NCI-H2196 (cell line): ENCODE measurements around the gene CHN2.
A peak's percentile ranks its signal among the peaks of the same experiment; 100 is the strongest.

Experiments
- DNase-seq: peaks from one replicate; lab custom pipeline; 2025; ENCODE audit not compliant: unreplicated experiment; lab: John Stamatoyannopoulos, UW

The CHN2 gene

DNA sequence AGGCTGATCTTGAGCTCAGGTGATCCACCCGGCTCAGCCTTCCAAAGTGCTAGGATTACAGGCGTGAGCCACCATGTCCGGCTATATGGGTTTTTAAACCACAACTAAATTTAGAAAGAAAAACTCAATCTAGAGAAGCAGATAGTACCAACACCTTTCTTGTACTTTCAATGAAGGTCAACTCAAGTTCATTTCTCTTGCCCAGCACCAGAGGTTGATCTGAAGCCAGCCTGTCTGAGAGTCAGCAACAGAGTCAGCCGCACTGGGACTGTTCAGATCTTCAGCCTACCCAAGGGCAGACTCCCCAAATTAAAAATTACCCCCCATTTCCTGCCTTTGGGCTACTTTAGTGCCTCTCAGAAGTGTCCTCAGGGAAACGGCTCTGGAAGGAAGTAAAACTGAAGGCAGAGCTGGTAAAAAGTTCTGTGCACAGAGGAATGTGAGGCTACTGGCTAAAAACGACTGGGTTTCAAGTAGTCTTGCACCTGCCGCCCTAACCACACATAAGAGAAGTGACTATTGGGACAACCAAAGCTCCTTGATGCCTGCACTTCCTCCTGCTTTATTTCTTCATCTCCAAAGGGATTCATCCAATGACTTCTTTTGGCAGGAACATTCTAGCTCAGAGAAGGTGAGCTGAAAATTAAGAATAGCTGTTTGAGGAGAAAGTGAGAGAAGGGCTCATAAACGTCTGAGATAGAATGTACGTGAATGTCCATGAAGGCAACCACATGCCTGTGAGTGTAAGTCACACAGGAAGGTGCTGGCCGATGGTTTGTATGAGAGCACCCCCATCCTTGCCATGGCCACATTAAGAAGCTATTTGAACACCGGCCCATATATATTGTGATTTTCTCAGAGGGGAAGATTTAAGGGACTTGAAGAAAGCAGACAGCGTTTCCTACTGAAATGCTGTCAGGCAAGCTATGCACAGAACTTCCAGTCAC lies 226.7 kb downstream of the CHN2 start:
- DNase-seq: no peak

DNA sequence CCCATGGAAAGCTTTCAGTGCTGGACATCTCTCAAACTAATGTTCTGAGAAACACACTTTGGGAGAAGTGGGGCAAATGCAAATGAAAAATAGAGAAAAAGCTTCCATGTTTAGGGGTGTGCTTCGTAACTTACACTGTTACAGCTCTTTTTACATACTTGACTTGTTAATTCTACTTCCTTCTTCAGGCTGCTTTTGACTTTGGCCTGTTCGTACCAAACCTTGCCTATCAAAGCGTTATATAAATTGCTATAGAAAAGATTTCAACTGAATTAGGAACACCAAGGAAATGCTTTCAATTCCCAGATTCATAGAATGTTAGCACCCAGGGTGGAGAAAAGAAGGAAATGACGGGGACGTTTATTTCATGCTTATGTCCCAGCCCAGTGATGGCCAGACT lies 228.3 kb downstream of the CHN2 start:
- no peak for DNase-seq

DNA sequence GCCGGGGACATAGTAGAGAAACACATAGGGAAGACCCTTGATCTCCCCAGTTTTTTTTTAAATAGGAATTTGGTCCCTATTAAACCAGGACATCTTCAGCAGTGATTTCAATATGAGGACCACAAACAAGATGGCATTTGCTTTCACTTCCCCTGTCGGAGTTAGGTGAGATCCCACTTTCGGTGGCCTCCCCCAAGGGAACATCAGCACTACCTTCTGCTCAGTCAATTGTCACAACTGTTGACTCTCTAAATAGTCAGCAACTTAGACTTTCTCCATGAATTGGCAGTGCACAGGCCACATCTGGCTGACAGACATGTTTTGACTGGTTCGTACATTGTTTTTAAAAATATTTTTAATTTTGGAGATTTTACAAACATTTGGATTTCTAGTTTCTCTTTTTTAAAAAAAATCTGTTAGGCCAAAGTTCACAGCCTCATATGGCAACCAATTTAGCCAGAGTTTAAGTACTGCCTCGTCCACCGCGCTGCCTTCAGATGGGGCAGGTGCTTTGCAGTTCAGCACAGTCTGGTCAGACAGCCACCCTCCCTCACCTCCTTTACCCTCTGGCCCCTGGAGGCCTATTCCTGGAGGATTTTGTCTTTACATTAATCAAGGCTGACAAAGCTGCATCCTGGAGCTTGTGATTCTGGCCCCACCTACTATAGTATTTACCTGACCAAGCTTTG lies 229.9 kb downstream of the CHN2 start:
- DNase-seq: no peak

DNA sequence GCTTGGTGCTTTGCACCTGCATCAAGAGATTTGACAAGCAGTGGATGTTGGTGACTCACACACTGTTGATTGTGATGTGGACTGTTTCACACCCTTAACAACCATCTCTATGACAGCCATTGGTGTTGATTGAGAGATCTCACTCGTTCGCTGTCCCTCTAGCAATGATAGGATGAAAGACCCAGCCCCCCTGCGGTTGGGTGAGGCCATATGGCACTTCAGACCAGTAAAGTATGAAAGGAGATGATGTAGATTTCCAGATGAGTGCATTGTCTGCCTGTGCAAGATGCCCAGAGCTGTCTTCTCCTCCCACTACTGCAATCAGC lies 230.4 kb downstream of the CHN2 start:
- DNase-seq: no peak

DNA sequence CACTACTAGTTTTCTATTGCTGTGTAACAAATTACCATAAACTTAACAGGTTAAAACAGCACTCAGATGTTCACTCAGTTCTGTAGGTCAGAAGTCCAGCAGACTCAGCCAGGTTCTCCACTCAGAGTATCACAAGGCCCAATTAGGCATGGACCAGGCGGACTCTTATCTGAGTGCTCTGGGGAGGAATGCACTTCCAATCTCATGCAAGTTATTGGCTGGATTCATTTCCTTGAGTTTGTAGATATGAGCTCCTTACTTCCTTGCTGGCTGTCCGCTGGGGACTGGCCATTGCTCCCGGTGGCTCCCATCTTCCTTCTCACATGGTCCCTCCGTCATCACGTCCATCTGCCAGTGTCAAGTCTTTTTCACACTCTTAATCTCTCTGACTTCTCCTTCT lies 232.0 kb downstream of the CHN2 start:
- DNase-seq: no peak

DNA sequence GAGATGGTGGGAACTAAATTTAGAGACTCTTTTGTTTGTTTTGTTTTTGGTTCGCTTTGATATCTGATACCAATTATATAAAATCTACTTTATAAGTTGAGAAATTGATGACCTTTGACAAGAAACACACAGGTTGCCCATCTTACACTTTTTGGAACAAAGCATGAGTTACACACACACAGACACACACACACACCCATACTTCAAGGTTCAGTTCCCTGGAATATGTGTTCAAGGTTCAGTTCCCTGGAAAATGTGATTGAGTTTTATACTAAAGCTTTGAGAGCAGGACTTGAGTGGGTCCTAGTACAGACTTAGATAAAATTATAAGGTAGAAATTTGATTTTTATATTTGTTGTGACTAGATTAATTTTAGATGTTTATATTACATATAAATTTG lies 234.8 kb downstream of the CHN2 start:
- no peak for DNase-seq

DNA sequence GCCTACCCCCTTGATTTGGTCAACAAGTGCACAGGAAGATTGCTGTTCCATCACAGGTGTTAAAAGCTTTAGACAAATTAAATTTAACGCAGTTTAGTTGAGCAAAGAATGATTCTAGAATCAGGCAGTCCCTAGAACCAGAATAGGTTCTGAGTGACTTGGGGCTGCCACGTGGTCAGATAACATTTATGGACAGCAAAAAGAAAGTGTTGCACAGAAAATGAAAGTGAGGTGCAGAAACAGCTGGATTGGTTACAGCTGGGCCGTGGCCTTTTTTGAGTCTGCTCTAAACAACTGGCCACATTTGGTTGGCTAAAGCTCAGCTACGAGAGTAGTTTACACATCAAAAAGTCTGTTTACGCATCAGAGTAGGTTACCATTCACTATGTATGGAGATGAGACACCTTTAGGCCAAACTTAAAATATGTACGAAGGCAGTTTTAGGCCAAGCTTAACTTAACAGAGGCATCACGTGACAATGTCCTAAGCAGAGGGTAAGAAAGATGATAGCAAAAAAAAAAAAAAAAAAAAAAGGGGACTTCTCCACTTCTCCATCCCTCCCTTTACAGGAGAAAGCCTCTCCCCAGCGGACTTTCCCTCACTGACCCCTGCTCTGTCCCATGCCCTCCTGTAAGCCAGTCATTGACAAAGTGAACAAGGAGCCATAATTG lies 235.8 kb downstream of the CHN2 start:
- DNase-seq: no peak

DNA sequence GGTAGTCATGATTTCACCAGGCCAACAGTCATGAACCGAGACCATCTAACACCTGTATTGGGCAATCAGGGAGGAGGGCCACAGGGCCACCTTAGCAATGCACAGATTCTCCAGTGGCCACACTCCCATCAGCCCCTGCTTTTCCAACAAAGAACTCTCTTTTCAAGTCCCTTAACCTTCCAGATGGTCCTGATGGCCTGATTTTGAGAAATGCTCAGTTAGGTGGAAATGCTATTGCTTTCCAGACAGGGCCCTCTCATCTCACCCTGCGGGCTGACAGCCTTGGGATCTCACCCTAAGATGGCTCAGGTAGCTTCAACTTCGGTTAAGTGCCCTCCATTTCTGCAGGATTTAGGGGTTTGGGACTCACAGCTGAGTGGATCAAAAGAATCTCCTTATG lies 237.1 kb downstream of the CHN2 start:
- DNase-seq: no peak

DNA sequence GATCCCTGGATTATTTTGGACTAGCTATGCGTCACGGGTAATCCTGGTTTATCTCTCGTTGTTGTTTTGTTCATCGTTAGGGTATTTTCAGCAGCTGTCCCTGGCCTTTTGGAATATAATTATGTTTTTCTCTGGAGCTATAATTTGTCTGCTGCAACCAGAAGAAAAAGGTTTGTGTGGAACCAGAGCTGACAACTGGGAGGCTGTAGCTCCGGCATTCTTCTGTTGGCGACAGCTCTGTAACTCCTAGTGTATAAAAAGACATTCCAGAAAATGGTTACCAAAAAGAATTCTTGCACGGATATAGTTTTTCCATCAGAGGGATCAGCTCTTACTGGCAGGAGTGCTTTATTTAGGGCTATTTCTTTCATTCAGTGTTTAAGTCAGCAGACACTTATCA lies 238.1 kb downstream of the CHN2 start:
- DNase-seq: no peak

DNA sequence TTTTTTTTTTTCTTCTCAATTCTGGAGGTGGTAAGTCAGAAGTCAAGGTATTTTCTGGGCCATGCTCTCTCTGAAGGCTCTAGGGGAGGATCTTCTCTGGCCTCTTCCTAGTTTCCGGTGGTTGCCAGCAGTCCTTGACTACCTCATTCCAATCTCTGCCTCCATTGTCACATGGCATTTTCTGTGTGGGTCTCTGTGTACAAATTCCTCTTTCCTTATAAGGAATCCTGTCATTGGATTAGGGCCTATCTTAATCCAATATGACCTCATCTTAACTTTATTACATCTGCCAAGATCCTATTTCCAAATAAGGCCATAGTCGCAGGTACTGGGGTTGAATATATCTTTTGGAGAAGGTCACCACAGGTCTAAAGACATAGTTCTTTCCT lies 239.8 kb downstream of the CHN2 start:
- no peak for DNase-seq

DNA sequence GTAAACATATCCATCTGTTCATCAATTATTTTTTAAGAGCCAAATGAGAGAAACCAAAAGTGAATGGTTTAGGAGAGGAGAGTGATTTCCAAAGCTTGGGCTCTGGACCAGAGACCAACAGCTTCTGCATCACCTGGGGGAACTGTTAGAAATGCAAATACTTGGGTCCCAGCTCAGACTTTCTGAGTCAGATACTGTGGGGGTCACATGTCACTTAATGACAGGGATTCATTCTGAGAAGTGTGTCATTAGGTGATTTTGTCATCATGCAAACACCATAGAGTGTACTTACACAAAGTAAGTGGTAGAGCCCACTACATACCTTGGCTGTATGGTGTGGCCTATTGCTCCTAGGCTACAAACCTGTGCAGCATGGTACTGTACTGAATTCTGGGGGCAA lies 240.6 kb downstream of the CHN2 start:
- DNase-seq: no peak

DNA sequence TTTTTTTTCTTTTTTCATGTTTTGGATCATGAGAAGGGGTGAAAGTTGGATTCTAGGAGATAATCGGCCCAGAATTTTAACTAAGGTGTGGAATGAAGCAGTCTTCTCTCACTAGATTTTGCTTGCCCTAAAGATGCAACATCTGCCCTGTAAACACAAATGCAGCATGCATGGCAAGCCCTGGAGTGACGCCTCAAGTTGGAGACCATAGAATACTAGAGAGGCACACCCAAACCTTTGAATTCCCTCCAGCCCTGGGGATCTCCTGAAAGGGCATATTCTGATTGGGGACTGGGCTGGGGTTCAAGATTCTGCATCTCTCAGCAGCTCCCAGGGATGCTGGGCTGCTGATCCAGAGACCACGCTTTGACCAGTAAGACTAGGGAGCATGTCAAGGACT lies 241.3 kb downstream of the CHN2 start:
- DNase-seq: no peak

DNA sequence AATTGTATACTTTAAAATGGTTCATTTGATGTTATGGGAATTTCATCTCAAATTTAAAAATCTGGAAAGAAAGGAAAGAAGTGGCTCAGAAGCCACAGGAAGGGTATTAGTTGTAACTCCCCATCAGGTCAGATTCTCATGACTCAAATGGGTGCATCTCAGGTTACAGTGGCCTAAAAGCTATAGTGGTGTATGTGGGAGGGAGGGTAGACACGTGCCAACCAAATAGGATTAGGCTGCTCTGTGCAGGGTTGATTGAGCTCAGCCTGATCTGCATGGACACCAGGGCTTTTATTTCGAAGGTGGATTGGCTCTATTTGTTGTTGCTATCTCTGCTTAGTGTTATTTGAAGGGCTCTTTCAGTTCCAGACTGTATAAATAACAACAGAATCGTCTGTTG lies 247.6 kb downstream of the CHN2 start:
- DNase-seq: peak; percentile 54

DNA sequence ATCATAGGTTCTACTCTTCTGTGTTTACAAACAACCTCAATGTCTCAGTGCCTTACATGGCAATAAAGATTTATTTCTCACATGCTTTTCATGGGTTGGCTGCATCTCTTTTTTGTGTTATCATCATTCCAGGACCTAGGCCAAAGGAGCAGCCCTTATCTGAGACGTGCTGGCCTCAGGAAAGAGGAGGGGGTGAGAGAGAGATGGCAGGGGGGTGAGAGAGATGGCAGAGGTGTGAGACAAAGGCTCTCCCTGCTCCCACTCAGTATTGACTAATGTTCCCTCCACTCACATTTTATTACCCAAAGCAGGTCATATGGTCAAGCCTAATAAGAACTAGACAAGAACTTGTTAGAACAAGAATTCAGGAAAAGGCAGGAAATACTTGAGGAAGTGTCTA lies 249.0 kb downstream of the CHN2 start:
- no peak for DNase-seq

DNA sequence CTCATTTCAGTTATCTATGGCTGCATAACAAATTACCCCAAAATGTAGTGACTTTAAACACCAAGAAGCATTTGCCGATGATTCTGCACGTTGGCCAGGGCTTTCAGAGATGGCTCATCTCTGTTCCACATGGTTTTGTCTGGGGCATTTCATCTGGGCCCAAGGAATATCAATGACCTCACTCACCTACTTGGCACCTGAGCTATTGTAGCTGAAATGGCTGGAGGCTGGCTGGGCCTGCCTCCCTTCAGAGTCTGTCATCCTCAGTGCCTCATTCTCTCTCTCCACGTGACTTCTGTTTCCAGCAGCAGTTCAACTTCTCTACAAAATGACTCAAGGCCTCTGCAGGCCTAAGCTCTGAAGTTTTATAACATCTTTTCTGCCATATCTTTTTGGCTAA lies 249.7 kb downstream of the CHN2 start:
- DNase-seq: no peak

DNA sequence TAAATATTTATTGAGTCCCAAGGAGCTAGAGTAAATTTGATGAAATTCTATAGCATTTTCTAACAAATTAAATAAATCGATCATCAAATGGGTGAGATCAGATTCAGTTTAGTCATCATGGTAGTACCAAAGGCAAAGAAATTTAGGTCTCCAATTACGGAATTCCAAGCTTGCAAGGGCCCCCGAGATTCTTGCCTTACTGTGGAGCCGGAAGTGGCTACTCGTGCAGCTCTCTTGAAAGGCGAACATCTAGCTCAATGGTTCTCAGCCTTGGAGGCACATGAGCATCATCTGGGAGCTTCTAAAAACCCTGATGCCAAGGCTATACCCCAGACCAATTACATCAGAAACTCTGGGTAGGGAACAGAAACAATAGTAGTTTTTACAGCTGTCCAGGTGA lies 251.2 kb downstream of the CHN2 start:
- DNase-seq: no peak

DNA sequence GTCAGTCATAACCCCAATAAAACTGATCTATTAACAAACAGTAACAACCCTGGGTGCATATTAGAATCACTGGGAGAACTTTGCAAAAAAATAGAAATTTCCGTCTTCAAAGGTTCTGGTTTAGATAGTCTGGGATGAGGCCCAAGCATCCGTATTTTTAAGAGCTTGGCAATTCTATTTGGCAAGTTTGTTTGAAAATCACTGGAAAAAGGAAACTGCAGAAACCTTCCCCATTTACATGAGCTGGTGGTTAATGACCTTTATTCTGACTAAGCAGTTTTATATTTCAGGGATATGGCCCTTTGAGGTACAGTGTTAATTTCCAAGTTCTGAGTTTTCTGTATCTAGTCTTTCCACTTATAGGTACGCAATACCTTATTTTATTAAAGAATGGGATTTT lies 253.3 kb downstream of the CHN2 start:
- DNase-seq: no peak

DNA sequence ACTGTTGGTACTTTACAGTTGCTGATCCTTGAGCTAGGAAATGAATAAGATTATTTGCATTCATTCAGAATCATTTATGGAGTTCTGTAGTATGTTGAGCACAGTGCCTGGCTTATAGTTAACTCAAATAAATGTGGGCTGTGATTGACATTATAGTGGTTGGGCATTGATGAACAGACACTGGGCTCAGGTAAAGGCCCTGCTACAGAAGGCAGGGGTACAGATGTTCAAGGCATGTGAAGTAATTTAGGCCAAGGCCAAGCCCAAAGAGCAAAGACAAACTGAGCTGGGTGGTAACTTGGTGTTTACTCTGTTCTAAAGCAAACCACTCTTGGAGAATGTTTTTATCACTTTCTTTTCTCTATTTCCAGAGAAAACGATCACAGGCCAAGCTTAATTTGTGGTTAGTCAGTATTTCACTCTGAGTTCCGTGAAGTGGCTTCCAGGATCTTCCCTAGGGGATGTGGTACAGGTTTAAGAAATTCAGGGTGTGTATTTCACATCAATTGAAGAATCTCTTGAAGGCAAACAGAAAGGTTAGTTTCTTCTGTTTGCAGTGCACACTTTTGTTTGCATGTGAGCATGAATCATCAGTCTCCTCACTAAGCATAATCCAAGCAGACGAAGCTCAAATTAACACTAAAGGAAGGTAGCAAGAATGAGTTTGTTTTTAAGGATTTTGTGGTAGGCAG lies 255.1 kb downstream of the CHN2 start:
- DNase-seq: peak; percentile 13

DNA sequence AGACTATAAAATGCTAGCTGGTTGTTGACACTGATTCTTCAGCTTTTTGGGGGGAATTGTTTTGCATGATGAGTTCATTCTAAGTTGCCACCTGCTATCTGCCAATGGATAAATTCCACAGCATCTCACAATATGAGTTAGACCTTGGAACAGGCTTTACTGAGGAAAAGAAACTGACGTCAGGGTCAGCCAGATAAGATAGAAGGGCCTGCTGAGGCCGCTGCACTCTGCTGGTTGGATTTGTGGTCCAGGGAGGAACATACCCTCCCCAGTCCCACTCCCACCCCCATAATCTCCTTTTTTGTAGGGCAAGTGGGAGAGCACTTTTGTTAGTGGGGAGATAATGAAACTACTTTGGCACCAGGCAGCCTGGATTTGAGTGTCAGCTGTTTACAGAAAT lies 258.4 kb downstream of the CHN2 start:
- DNase-seq: no peak

DNA sequence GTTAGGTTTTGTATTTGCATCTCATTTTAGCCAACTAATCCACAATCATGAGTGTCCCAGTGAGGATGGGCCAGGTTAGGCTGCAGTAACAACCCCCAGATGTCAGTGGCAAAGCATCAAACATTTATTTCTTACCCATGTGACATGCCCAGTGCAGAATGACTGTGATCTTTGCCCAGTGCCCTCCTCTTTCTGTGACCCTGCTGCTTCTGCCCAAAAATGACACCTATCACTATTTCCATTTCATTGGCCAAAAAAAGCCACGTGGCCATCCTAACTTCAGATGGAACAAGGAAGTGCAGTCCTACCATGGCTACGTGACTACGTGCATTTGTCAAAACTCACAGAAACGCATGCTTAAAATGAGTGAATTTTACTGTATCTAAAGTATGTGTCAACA lies 259.9 kb downstream of the CHN2 start:
- DNase-seq: no peak

DNA sequence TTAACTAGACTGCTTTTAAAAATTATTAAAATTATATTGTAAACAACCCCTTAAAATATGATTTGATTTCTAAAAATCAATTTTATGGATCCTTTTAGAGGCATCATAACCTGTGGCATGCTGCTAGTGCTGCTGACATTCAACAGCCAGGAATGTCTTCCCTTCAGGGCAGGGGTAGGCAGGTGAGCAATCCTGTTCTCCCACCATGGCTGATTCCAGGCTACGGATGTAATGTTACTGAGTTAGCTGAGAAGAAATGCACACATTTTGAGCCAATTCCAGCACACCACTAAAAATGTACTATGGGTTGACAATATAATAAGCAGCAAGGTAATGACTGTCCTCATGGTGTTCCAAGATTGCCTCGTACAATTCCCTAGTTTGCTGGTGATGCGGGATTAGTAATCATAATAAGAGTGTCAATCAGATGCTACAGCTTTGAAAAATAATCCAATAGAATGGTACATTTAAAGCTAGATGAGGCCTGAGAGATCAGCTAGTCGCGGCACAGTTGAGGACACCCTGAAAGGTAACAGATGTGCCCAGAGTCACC lies 260.4 kb downstream of the CHN2 start:
- no peak for DNase-seq
